ENCODE data around the gene PCNP. TPM values are rescaled to one million over a fixed set of nuclear protein-coding genes. Genes with fewer than 3 reads are reported as not detected.

PCNP gene
- total and polyA plus RNA-seq, 2 donors (not counting 1 experiment from before 2014, with no cell fraction given): 116 to 129 TPM

GRCh38 chr3:101532783-101533602 lies 41.0 kb upstream of the PCNP start:
- Histone ChIP-seq H3K36me3 (ENCODE audit: control insufficient read depth, insufficient read depth, low read length) (no peaks in the 10 kb centered on the region), H2AFZ (ENCODE audit: low read length) (no peak overlapping the region), H3K27ac (ENCODE audit: insufficient read depth, low read length) (no peak overlapping the region), H3K4me3 (replicated peaks in 1 of 4; ENCODE audit: control extremely low read depth in 1 of 4, insufficient read depth in 1 of 4, low read depth in 3 of 4, low read length in 4 of 4) (no peak overlapping the region), H3K4me1 (ENCODE audit: control insufficient read depth, extremely low read depth, insufficient read depth, low read length) (no peaks in the 10 kb centered on the region), H3K4me2 (ENCODE audit: extremely low read depth, insufficient read depth, low read length) (no peak overlapping the region), H3K9me3 (ENCODE audit: control insufficient read depth, insufficient read depth, low read depth, low read length) (no peaks in the 10 kb centered on the region), H3K79me2 (ENCODE audit: control insufficient read depth, insufficient read depth, low read length) (no peaks in the 10 kb centered on the region), H4K20me1 (ENCODE audit: control insufficient read depth, extremely low read depth, insufficient read depth, low read length) (no peaks in the 10 kb centered on the region), H3K27me3 (ENCODE audit: control insufficient read depth, insufficient read depth, low read length) (peaks cover 10% of the 10 kb centered on the region), H3K9ac (ENCODE audit: insufficient read depth, low read length) (no peak overlapping the region)
- DNase-seq (ENCODE audit: low read depth in 2 of 2): no peak
- TF ChIP-seq EZH2 (IDR thresholded peaks at IDR 0.05; ENCODE audit: low read length, missing control alignments): no peak
- no peak for TF ChIP-seq CTCF (conservative IDR thresholded peaks at IDR 0.05 in 1 of 2, IDR thresholded peaks at IDR 0.05 in 1 of 2; ENCODE audit: low read depth in 1 of 2, low read length in 2 of 2)

DNA sequence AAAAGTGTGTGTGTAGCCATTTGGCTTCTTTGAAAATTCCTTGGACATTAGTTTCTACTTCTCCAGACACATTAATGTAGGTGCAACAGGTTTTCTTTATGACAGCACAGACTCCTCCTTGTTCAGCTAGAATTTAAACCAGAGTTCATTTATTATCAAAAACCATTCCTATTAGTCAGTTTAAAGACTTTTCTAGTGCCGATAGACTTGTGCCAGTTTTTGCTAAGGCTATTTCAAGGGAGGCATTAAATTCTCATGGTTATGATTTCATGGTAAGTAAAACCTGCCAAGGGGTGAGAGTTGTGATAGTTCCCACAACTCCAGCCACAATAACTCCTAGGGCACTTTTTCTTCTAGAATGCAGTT lies 40.4 kb upstream of the PCNP start:
- H4K20me1 ChIP-seq (ENCODE audit: control insufficient read depth, extremely low read depth, insufficient read depth, low read length): no peaks in the 10 kb centered on the region

DNA sequence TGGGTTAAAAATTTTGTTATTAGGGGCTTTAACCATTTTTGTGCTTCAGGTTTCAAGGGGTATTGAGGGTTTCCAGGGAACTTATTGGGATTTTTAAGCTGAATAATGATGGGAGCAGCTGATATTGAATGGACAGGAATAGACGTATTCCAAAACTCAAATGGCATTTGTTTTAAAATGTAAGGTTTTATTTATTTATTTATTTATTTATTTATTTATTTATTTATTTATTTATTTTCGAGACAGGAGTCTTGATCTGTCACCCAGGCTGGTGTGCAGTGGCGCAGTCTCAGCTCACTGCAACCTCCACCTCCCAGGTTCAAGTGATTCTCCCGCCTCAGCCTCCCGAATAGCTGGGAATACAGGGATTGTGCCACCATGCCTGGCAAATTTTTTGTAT lies 38.8 kb upstream of the PCNP start:
- Histone ChIP-seq H2AFZ (ENCODE audit: low read length) (no peak overlapping the region), H3K4me2 (ENCODE audit: extremely low read depth, insufficient read depth, low read length) (no peak overlapping the region)

More for the DNA sequence above, 40.4 kb upstream of the PCNP start:
- H3K36me3 ChIP-seq (ENCODE audit: control insufficient read depth, insufficient read depth, low read length): no peaks in the 10 kb centered on the region
- DNase-seq (ENCODE audit: low read depth in 2 of 2): peak in 1 of 2 donors; percentile 68
- H3K9ac ChIP-seq (ENCODE audit: insufficient read depth, low read length): no peak overlapping the region
- H3K4me1 ChIP-seq (ENCODE audit: control insufficient read depth, extremely low read depth, insufficient read depth, low read length): no peaks in the 10 kb centered on the region
- no peaks in the 10 kb centered on the region for H3K9me3 ChIP-seq (ENCODE audit: control insufficient read depth, insufficient read depth, low read depth, low read length)
- no peaks in the 10 kb centered on the region for H3K79me2 ChIP-seq (ENCODE audit: control insufficient read depth, insufficient read depth, low read length)
- H3K27me3 ChIP-seq (ENCODE audit: control insufficient read depth, insufficient read depth, low read length): peaks cover 10% of the 10 kb centered on the region
- no peak overlapping the region for H3K27ac ChIP-seq (ENCODE audit: insufficient read depth, low read length)
- no peak overlapping the region for H3K4me2 ChIP-seq (ENCODE audit: extremely low read depth, insufficient read depth, low read length)
- no peak overlapping the region for H3K4me3 ChIP-seq (replicated peaks in 1 of 4; ENCODE audit: control extremely low read depth in 1 of 4, insufficient read depth in 1 of 4, low read depth in 3 of 4, low read length in 4 of 4)
- H2AFZ ChIP-seq (ENCODE audit: low read length): no peak overlapping the region
- no peak for TF ChIP-seq EZH2 (IDR thresholded peaks at IDR 0.05; ENCODE audit: low read length, missing control alignments)
- TF ChIP-seq CTCF (conservative IDR thresholded peaks at IDR 0.05 in 1 of 2, IDR thresholded peaks at IDR 0.05 in 1 of 2; ENCODE audit: low read depth in 1 of 2, low read length in 2 of 2): no peak

More for the DNA sequence above, 38.8 kb upstream of the PCNP start:
- Histone ChIP-seq H3K4me3 (replicated peaks in 1 of 4; ENCODE audit: control extremely low read depth in 1 of 4, insufficient read depth in 1 of 4, low read depth in 3 of 4, low read length in 4 of 4) (no peak overlapping the region), H3K79me2 (ENCODE audit: control insufficient read depth, insufficient read depth, low read length) (no peaks in the 10 kb centered on the region), H3K9ac (ENCODE audit: insufficient read depth, low read length) (no peak overlapping the region), H4K20me1 (ENCODE audit: control insufficient read depth, extremely low read depth, insufficient read depth, low read length) (no peaks in the 10 kb centered on the region), H3K9me3 (ENCODE audit: control insufficient read depth, insufficient read depth, low read depth, low read length) (no peaks in the 10 kb centered on the region), H3K36me3 (ENCODE audit: control insufficient read depth, insufficient read depth, low read length) (no peaks in the 10 kb centered on the region), H3K27me3 (ENCODE audit: control insufficient read depth, insufficient read depth, low read length) (peaks cover 10% of the 10 kb centered on the region), H3K4me1 (ENCODE audit: control insufficient read depth, extremely low read depth, insufficient read depth, low read length) (no peaks in the 10 kb centered on the region), H3K27ac (ENCODE audit: insufficient read depth, low read length) (no peak overlapping the region)
- no peak for DNase-seq (ENCODE audit: low read depth in 2 of 2)
- no peak for TF ChIP-seq EZH2 (IDR thresholded peaks at IDR 0.05; ENCODE audit: low read length, missing control alignments)
- no peak for TF ChIP-seq CTCF (conservative IDR thresholded peaks at IDR 0.05 in 1 of 2, IDR thresholded peaks at IDR 0.05 in 1 of 2; ENCODE audit: low read depth in 1 of 2, low read length in 2 of 2)
